HG02798 (cell line): ENCODE measurements around the gene A4GALT.

Experiments used
- ATAC-seq: cut with Tn5 transposase; IDR thresholded peaks from one replicate; pipeline ENCODE4 v1.9.1; 2021; ENCODE audit warnings: mild to moderate bottlenecking; ENCODE audit not compliant: unreplicated experiment, poor library complexity

Gene A4GALT

DNA sequence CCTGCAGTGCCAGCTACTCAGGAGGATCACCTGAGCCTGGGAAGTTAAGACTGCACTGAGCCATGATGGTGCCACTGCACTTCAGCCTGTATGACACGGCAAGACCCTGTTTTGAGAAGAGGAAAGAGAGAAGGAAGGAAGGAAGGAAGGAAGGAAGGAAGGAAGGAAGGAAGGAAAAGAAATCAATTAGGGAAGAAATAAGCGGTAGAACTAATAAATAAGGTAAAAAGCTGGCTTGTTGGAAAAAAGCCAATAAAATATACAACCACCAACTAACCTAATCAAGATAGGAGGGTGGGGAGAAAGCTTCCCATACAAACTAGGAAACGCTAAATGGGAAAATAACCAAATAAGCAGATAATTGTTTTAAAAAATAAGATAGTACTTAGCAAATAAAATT, 12.3 kb downstream of the A4GALT start:
- no peak for ATAC-seq

GRCh38 chr22:42707496-42707895, 13.2 kb downstream of the A4GALT start:
- ATAC-seq: no peak

GRCh38 chr22:42704896-42705295, 15.8 kb downstream of the A4GALT start:
- no peak for ATAC-seq

DNA sequence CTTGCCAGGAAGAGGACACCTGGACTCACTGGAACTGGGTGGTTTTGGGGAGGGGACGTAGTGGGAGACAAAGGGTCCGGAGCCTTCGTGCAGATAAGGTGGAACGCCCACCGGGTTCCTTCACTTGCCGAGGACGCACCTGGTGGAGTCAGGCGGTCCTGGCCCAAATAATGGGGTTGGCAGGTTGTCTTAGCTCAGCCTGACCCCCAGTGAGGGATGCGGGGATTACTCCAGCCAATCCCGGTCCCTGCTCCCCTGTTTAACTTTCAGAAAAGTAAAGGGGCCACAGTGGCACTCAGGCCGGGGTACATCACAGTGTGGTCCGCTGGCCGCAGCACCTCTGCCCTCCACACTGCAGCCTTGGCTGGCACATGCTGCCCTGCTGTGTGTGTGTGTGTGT, 18.0 kb downstream of the A4GALT start:
- no peak for ATAC-seq

DNA sequence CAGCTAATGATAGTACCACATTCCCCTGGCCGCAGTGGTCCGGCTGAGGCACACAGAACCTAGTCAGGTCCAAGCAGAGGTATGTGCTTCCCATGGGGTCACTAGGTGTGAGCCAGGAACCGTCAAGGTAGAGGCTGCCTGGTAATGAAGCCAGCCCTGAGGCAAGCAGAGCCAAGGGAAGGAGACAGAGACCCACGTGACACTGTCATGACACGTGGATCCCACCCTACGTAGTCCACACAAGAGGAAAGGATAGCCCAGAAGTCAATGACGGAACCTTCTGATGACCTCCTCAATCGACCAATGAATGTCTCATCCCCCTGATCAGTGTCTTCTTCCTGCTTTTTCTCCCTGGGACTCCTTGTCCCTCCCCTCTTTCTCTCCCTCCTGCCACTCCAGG, 19.0 kb downstream of the A4GALT start:
- ATAC-seq: no peak

- no peak for ATAC-seq
Observed at GRCh38 chr22:42700901-42701300, 19.8 kb downstream of the A4GALT start.

GRCh38 chr22:42700355-42700754, 20.3 kb downstream of the A4GALT start:
- no peak for ATAC-seq

- no peak for ATAC-seq
Observed at GRCh38 chr22:42699976-42700352, 20.7 kb downstream of the A4GALT start.

GRCh38 chr22:42699281-42699975, 21.2 kb downstream of the A4GALT start:
- ATAC-seq: no peak

DNA sequence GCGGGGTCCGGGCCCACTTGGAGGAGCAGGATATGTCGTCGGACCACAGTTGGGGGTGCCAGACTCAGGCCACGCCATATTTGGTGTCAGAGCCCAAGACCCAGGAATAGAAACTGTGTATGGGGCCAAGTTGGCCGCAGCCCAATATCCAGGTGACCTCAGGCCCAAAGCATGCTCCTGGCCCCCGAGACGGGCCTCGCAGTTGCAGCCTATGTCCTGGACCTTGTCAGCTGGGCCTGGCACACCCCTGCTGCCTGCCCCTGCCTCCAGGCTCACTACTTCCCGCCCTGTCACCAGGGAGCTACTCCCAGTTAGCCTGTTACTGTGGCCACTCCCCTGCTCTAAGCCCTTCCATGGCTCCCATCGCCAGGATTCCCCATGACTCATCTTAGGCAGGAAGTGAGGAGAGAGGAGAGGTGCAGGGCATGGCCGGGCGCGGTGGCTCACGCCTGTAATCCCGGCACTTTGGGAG, 23.1 kb downstream of the A4GALT start:
- no peak for ATAC-seq

DNA sequence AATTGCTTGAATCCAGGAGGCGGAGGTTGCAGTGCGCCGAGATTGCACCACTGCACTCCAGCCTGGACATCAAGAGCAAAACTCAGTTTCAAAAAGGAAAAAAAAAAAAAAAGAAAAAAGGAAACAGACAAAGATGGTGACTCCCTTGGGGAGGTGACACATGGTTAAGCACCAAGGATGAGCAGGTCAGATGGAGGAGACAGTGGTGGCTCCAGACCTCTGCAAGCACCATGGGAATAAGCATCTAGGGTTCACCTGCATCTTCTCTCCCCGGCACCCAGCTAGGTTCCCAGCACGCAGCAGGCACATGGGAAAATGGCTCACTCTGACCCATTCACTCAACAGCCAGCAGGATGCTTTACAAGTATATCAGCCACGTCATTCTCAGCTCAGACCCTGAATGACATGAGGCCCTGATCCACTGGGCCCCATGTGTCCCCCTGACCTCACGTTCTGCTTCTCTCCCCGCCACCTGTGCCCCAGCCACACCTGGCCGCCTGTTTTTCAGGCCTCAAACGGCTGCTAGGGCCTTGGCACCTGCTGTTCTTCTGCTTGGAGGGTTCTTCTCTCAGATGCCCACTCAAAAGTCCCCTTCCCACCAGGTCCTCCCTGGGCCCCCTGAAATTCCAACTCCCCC, 24.2 kb downstream of the A4GALT start:
- no peak for ATAC-seq

- no peak for ATAC-seq
Observed at GRCh38 chr22:42695294-42695693, 25.4 kb downstream of the A4GALT start.

DNA sequence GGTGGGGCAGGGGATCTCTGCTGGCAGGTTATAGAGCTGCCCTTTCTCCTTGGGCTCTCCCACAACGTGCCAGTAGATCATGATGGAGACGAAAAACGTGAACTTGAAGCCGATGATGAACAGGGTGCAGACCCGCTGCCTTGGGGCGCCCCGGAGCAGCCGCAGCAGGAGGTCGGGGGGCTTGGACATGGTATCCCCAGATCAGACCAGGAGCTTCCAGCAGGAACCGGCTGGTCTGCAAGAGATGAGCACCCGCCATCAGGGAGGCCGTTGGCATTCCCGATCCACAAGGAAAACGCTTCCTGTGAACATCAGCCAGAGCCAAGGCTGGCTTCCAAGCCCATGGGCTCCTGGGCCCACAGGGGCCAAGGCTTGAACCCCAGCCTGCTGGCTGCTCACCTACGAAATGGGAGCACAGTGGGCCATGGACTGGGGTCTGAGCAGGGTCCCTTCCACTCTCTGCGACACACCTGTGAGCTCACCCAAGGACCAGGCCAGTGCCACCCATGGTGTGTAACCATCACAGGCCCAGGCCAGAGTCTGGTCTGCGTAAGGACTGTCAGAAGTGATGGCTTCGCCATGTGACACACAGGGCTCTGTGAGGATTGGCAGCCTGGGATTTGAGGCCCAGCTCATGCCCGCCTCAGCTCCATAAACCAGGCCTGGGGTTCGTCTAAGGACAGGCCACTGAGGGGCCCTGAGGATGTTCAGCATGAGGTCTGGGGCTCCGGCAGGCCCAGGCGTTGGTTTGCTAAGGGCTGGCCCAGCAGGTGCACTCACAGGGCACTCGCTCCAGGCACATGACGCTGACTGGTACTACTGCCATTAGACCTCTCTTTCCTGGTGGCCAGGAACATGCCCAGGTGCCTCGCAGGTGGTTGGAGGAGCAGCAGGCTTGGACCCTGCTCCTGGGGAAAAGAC, 26.6 kb downstream of the A4GALT start:
- ATAC-seq: no peak

- ATAC-seq: no peak
Observed at GRCh38 chr22:42693055-42693762, 27.5 kb downstream of the A4GALT start.

- ATAC-seq: no peak
Observed at GRCh38 chr22:42692239-42693054, 28.2 kb downstream of the A4GALT start.

- no peak for ATAC-seq
Observed at GRCh38 chr22:42691440-42691839, 29.2 kb downstream of the A4GALT start.

DNA sequence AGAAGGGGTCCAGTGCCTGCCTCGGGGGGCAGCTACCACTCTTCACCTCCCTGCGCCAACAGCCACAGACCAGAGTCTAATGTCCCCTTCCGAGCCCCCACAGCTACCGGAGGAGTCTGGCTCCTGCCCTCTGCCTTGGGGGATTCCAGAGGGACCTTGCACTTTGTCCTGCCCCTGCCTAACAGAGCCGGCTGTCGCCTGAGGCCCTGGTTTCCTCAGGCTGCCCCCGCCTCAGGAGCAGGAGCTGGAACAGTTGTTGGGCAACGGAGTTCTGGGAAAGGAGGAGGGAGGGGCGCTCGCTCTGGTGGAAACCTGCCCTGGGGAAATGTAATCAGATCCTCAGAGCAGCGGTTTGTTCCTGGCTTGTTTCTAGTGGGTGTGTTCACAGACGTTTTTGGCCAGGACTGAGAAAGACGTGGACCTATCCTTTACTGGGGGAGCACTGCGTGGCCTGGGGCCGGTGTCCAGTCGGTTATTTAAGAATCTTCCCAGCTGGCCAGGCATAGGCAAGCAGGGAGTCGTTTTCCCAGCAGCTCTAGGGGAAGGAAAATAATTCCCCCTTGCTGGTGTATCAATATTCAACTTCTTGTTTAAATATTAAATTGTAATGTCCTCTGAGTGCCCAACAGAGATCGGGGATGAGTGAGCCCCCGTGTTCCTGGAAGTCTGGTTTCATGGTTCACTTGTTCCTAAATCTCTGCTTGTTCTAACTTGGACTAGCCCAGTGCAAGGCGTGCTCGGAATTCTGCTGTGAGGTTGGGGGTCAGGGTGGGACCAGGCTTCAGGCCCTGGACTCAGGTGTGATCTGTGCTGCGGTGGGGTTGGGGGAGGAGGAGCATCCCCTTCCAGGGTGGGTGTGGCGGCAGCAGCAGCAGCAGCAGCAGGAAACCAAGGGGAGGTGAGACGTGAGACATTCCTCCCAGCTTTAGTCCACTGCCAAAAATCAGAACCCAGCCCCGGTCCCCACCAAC, 32.1 kb downstream of the A4GALT start:
- no peak for ATAC-seq

DNA sequence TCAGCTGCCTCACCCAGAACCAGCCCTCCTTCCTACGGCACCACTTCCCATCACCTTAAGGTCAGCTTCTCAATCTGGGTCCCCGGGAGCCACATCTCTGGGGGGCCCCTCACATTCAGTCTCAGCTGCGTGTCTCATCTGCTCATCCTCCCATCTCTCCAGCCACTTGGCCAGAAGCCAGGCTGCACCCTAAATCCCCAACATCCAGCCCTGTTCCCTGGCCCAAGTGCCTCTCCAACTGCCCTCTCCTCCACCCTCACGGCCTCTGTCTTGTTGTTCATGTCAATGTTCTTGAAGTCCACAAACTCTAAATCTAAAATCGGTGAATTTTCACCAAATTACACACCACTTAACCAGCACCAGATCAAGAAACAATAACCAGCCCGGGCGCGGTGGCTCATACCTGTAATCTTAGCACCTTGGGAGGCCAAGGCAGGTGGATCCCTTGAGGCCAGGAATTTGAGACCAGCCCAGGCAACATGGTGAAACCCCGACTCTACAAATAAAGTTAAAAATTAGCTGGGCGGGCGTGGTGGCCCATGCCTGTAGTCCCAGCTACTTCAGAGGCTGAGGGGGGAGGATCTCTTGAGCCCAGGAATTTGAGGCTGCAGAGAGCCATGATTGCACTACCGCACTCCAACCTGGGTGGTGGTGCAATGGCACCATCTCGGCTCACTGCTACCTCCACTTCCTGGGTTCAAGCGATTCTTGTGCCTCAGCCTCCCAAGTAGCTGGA, 33.7 kb downstream of the A4GALT start:
- no peak for ATAC-seq
